HepG2 (cell line): ENCODE measurements around the gene IL15RA. TPM values are rescaled to one million over a fixed set of nuclear protein-coding genes. Genes with fewer than 3 reads are reported as not detected.

Experiments
- ATAC-seq: fragments of 200-7000 bp; cut with Tn5 transposase; 3 replicates; pipeline ENCODE4 v1.9.1; 2020; ENCODE audit warnings: mild to moderate bottlenecking, moderate library complexity
- BruUV-seq: library from RNA; stranded (reverse); fragments of 400-500 nt; replicated peaks from 2 replicates; lab custom pipeline; 2021; lab: Mats Ljungman, UMichigan
- CTCF ChIA-PET: fragments of 300-600 bp; formaldehyde crosslinking; extraction: SDS; loops from one replicate; lab custom pipeline; 2021; ENCODE audit warnings: low total read pairs, inconsistent platforms, low intra/inter-chr PET ratio; lab: Yijun Ruan, JAX
- POLR2A ChIA-PET: fragments of 350-600 bp; sonication (Branson Sonifier 250); formaldehyde crosslinking; loops from one replicate; lab custom pipeline; 2020; ENCODE audit warnings: antibody characterized with exemption, inconsistent platforms; lab: Yijun Ruan, JAX
- DNase-seq: peaks from one replicate; pipeline ENCODE4 v3.0.0-alpha.2; 2015; ENCODE audit warnings: low spot score
- FAIRE-seq: peaks from 3 replicates; lab custom pipeline; 2011; peaks lifted over from hg19 to GRCh38; lab: Jason Lieb, UNC
- H2AFZ ChIP-seq: one replicate; pipeline ENCODE4 v1.6.1; 2011; ENCODE audit warnings: low read length, inconsistent platforms
- H3K27ac ChIP-seq: fragments of 300-600 bp; 3 replicates; pipeline ENCODE4 v1.8.0; 2011; ENCODE audit warnings: mixed run types, mild to moderate bottlenecking, mixed read lengths, low read length, inconsistent platforms; ENCODE audit not compliant: insufficient read depth; ENCODE audit errors: extremely low read length
- H3K27me3 ChIP-seq, 2 experiments: fragments of 200-600 bp in 1 of 2; 2 replicates in 1 of 2; 3 replicates in 1 of 2; pipeline versions ENCODE4 v1.6.0 to v1.8.0; 2011; ENCODE audit warnings: low read length in 2 of 2, mild to moderate bottlenecking in 2 of 2, moderate library complexity in 2 of 2, inconsistent platforms in 1 of 2; ENCODE audit not compliant: insufficient read depth in 2 of 2, control insufficient read depth in 1 of 2
- H3K36me3 ChIP-seq, 2 experiments: fragments of 200-600 bp in 1 of 2; replicated peaks in 1 of 2; 2 replicates in 1 of 2; 3 replicates in 1 of 2; pipeline versions ENCODE4 v1.5.1 to v1.8.0; 2011; ENCODE audit warnings: low read length in 2 of 2, inconsistent platforms in 1 of 2; ENCODE audit not compliant: insufficient read depth in 2 of 2, control insufficient read depth in 1 of 2
- H3K4me1 ChIP-seq: 2 replicates; pipeline ENCODE4 v1.5.1; 2012; ENCODE audit warnings: low read length, inconsistent platforms; ENCODE audit not compliant: insufficient read depth
- H3K4me2 ChIP-seq: 2 replicates; pipeline ENCODE4 v1.6.0; 2011; ENCODE audit warnings: low read depth, low read length, inconsistent platforms
- H3K4me3 ChIP-seq, 3 experiments: fragments of 200-600 bp in 1 of 3; sonication (generic), shearing (Covaris generic) in 1 of 3; replicated peaks in 1 of 3; 2 replicates each; pipeline ENCODE4 v1.5.1; 2011 to 2016; ENCODE audit warnings: low read length in 3 of 3, inconsistent platforms in 2 of 3, low read depth in 2 of 3, mild to moderate bottlenecking in 2 of 3, control low read depth in 1 of 3, mixed read lengths in 1 of 3; ENCODE audit not compliant: insufficient read depth in 1 of 3
- H3K79me2 ChIP-seq: one replicate; pipeline ENCODE4 v1.6.1; 2011; ENCODE audit warnings: low read length, inconsistent platforms; ENCODE audit not compliant: insufficient read depth
- H3K9ac ChIP-seq: 2 replicates; pipeline ENCODE4 v1.6.0; 2011; ENCODE audit warnings: mild to moderate bottlenecking, low read depth, low read length, inconsistent platforms; ENCODE audit not compliant: insufficient read depth
- H3K9me3 ChIP-seq: 2 replicates; pipeline ENCODE4 v1.5.1; 2012; ENCODE audit warnings: mild to moderate bottlenecking, low read length
- H4K20me1 ChIP-seq: 2 replicates; pipeline ENCODE4 v1.6.0; 2011; ENCODE audit warnings: inconsistent platforms, mild to moderate bottlenecking, low read length, moderate library complexity; ENCODE audit not compliant: insufficient read depth
- DPF2 ChIP-seq: sonication (generic); formaldehyde crosslinking; IDR thresholded peaks from 2 replicates; pipeline ENCODE4 v1.4.0; 2020; ENCODE audit warnings: mild to moderate bottlenecking, low read depth, missing genetic modification reagents, borderline replicate concordance
- HNRNPUL1 ChIP-seq: fragments of 200-400 bp; formaldehyde crosslinking; IDR thresholded peaks from 2 replicates; pipeline ENCODE4 v1.6.1; 2017; ENCODE audit warnings: low read depth, mild to moderate bottlenecking, low read length, moderate library complexity
- MATR3 ChIP-seq: sonication (generic); formaldehyde crosslinking; IDR thresholded peaks from 2 replicates; pipeline ENCODE4 v1.4.0; 2020; ENCODE audit warnings: missing genetic modification reagents
- TAF1 ChIP-seq: sonication (generic); formaldehyde crosslinking; IDR thresholded peaks from 2 replicates; pipeline ENCODE4 v1.4.0; 2020; ENCODE audit warnings: missing genetic modification reagents
- TEAD3 ChIP-seq: optimal IDR thresholded peaks from 2 replicates; pipeline ENCODE3; 2016; ENCODE audit warnings: borderline replicate concordance
- ZFP1 ChIP-seq: IDR thresholded peaks from 2 replicates; pipeline ENCODE4 v1.6.1; 2016
- ZNF225 ChIP-seq: sonication (generic); formaldehyde crosslinking; IDR thresholded peaks from 2 replicates; pipeline ENCODE4 v1.4.0; 2020; ENCODE audit warnings: mild to moderate bottlenecking, missing genetic modification reagents
- ZNF274 ChIP-seq: sonication (generic); formaldehyde crosslinking; IDR thresholded peaks from 2 replicates; pipeline ENCODE4 v1.5.1; 2020; ENCODE audit warnings: mild to moderate bottlenecking, missing genetic modification reagents
- ZNF33B ChIP-seq: sonication (generic); formaldehyde crosslinking; IDR thresholded peaks from 2 replicates; pipeline ENCODE4 v1.5.1; 2020; ENCODE audit warnings: mild to moderate bottlenecking, missing genetic modification reagents
- ZNF572 ChIP-seq: sonication (generic); formaldehyde crosslinking; IDR thresholded peaks from 2 replicates; pipeline ENCODE4 v1.5.1; 2020; ENCODE audit warnings: mild to moderate bottlenecking, missing genetic modification reagents
- ZNF577 ChIP-seq: sonication (generic); formaldehyde crosslinking; IDR thresholded peaks from 2 replicates; pipeline ENCODE4 v1.4.0; 2020; ENCODE audit warnings: mild to moderate bottlenecking, low read depth, missing genetic modification reagents, borderline replicate concordance
- WGBS: methylation state at CpG from one replicate; pipeline ENCODE4 v1.1.6; 2017; ENCODE audit warnings: low lambda C conversion rate; 5-methylcytosine and 5-hydroxymethylcytosine counted together
- in situ Hi-C: cut with HindIII; loops from 2 replicates; pipeline ENCODE4 v1.10.0; 2017; ENCODE audit warnings: low pct_unique_long_range_greater_than_20kb; ENCODE audit not compliant: extremely low pct_ligation_motif_present
- intact Hi-C: fragments of 100-400 bp; cut with micrococcal nuclease; formaldehyde crosslinking; loops from one replicate; pipeline ENCODE4 v1.10.0; 2022; ENCODE audit not compliant: unreplicated experiment
- polyA plus RNA-seq, 8 experiments: library from polyadenylated mRNA; depleted of rRNA in 3 of 8; stranded (reverse) in 7 of 8; unstranded in 1 of 8; fragments of >200 nt; fragmentation: Illumina TruSeq in 4 of 8; extraction: Trizol in 4 of 8; gene quantifications; 2 replicates each; pipeline versions ENCODE4 v1.2.1 to v1.2.3, GENCODE V29; 2011 to 2016; ENCODE audit warnings: low read depth in 4 of 8, missing spikeins in 1 of 8, mixed read lengths in 1 of 8; ENCODE audit not compliant: insufficient read depth in 1 of 8
- total RNA-seq, 5 experiments: library from RNA; depleted of rRNA; stranded (reverse); fragments of >200 nt; fragmentation: Illumina TruSeq; extraction: Trizol; gene quantifications; 2 replicates each; pipeline ENCODE4 v1.2.3, GENCODE V29; 2016; ENCODE audit warnings: low read depth in 1 of 5
- TF ChIP-seq, protein P1 (sequence below): sonication (generic); formaldehyde crosslinking; IDR thresholded peaks from 2 replicates; pipeline ENCODE4 v1.8.0; 2022; ENCODE audit warnings: mild to moderate bottlenecking, missing genetic modification reagents, moderate library complexity
- TF ChIP-seq, protein P2 (sequence below): sonication (generic); formaldehyde crosslinking; IDR thresholded peaks from 2 replicates; pipeline ENCODE4 v1.4.0; 2020; ENCODE audit warnings: missing genetic modification reagents
- TF ChIP-seq, protein P3 (sequence below): sonication (generic); formaldehyde crosslinking; IDR thresholded peaks from 2 replicates; pipeline ENCODE4 v1.8.0; 2022; ENCODE audit warnings: missing genetic modification reagents, mild to moderate bottlenecking, inconsistent platforms, borderline replicate concordance

Gene IL15RA
- total and polyA plus RNA-seq, 2 of the 13 experiments (the other 11 are each of a cell fraction or from before 2014, with no cell fraction given) = 0.53 to 0.77 TPM

DNA sequence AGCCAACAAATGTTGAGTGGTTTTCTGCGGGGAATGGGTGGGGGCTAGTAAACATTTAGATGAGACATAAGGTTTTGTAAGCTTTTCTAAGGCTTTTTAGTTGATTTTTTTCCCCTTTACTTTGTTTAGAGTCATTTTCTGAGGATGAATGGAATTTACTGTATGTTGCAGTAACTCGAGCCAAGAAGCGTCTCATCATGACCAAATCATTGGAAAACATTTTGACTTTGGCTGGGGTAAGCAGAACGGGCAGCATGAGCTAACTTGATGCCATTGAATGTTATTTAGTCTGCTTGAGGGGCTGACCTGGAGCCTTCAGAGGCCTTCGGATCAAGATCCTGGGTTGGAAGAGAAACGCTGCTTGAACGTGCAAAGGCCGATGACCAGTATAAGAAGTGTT is 50.0 kb downstream of the IL15RA start (continued):
- TF ChIP-seq DPF2 = no peak
- TF ChIP-seq TEAD3 = no peak
- TF ChIP-seq ZNF225 (CRISPR knock-in tag) = no peak

DNA sequence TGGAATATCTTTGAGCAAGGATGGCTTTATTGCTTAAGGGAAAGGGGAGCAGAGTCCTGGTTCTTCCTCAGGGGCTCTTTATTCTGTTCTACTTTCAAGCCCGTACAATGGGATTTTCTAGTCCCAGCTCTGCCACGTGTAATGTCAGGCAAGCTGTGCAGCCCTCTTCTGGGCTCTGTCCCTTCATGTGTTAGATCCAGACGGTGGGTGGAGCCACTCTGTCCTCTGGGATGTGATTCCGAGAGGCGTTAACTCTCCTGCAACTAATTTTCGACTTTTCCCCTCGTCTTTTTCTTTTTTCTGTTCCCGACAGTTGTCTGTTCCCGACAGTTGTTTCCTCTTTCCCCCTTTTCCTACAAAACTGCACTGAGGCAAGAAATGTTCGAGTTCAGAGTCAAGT is 52.5 kb downstream of the IL15RA start:
- FAIRE-seq = no peak
- no peak for ATAC-seq
- POLR2A ChIA-PET = no interaction called here
- H3K4me2 ChIP-seq = no peak overlapping the region
- H3K4me1 ChIP-seq = no peaks in the 10 kb centered on the region
- no peak overlapping the region for H2AFZ ChIP-seq
- no peak overlapping the region for H3K4me3 ChIP-seq
- no peak overlapping the region for H3K9ac ChIP-seq
- TF ChIP-seq ZFP1 (CRISPR knock-in tag) (no peak), HNRNPUL1 (no peak), MATR3 (no peak), ZNF572 (CRISPR knock-in tag) (no peak), ZNF274 (no peak), ZNF33B (CRISPR knock-in tag) (no peak), TAF1 (CRISPR knock-in tag) (no peak), ZNF577 (no peak)
- TF ChIP-seq, protein P1, sequence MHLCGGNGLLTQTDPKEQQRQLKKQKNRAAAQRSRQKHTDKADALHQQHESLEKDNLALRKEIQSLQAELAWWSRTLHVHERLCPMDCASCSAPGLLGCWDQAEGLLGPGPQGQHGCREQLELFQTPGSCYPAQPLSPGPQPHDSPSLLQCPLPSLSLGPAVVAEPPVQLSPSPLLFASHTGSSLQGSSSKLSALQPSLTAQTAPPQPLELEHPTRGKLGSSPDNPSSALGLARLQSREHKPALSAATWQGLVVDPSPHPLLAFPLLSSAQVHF = no peak
- TF ChIP-seq, protein P2, sequence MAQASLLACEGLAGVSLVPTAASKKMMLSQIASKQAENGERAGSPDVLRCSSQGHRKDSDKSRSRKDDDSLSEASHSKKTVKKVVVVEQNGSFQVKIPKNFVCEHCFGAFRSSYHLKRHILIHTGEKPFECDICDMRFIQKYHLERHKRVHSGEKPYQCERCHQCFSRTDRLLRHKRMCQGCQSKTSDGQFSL (CRISPR knock-in tag) = no peak
- TF ChIP-seq, protein P3, sequence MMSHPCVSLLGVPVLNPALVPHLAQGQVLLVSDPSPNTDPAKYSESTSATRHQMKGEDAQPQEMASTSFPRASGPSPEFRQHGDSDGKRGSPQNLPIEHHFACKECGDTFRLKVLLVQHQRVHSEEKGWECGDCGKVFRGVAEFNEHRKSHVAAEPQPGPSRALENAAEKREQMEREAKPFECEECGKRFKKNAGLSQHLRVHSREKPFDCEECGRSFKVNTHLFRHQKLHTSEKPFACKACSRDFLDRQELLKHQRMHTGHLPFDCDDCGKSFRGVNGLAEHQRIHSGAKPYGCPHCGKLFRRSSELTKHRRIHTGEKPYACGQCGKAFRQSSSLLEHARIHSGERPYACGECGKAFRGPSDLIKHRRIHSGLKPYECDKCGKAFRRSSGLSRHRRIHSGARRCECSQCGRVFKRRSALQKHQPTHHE (CRISPR knock-in tag) = no peak
- no peaks in the 10 kb centered on the region for H3K79me2 ChIP-seq
- no peak for DNase-seq
- no peaks in the 10 kb centered on the region for H4K20me1 ChIP-seq
- CTCF ChIA-PET = no interaction called here
- H3K27ac ChIP-seq = no peak overlapping the region
- no peaks in the 10 kb centered on the region for H3K9me3 ChIP-seq
- 96% methylated on average over 10 of the region's 10 CpGs for WGBS
- BruUV-seq = no TSS peak
- H3K27me3 ChIP-seq = no peaks in the 10 kb centered on the region
- intact Hi-C loops (no loop called here), in situ Hi-C loops (no loop called here)
- H3K36me3 ChIP-seq = peaks cover 50 to 90% of the 10 kb centered on the region in 2 experiments
